GM18867 (cell line): Measurements from ENCODE around the gene FAM124B.
"Not testable (repeated sequence)": the region's sequence is repeated elsewhere in the genome, so short reads cannot be mapped to it uniquely, and the experiment has no call there.

ENCODE experiments used
- ATAC-seq: cut with Tn5 transposase; IDR thresholded peaks from one replicate; pipeline ENCODE4 v1.9.1; 2021; ENCODE audit warnings: mild to moderate bottlenecking, moderate library complexity; ENCODE audit not compliant: unreplicated experiment

Gene FAM124B

GRCh38 chr2:224413381-224413780 is 11.5 kb upstream of the FAM124B start:
- ATAC-seq: no peak

DNA sequence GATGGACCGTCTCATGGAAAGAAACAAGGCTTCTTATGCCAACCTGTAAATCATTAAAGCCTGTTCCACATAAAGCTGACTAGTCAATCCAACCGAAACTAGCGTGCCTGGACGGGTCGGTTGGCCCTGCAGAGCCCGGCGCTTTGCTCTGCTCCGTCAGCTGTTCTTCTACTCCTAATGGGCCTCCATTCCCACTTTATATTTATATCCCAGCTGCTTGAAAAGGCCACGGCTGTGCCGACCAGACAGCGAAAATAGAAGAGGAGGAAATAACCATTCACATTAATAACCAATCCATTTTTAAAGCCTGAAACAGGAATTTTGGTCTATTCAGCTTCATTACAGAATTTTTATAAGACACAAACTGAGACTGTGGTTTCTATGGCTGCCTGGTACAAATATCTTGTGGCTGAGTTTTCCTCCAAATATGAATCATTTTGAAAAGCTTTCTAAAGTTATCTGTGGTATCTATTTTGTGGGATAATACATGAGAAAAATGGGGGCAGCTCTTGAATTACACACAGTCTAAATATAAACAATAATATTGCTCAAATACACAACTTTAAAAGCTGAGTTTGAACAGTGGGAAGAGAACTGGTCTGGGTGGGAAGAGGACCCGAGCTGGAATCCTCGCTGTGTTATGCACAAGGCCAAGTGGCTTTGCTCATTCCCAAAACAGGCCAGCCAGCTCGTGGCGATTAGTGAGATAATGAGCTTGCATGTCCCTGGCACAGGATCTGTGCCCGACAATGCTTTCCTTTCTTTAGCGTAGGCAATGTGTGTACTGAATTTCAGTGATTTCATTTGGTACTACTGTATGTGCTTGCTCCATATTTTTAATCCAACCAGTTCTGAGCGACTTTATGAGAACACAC is 10.5 kb upstream of the FAM124B start:
- ATAC-seq: no peak

DNA sequence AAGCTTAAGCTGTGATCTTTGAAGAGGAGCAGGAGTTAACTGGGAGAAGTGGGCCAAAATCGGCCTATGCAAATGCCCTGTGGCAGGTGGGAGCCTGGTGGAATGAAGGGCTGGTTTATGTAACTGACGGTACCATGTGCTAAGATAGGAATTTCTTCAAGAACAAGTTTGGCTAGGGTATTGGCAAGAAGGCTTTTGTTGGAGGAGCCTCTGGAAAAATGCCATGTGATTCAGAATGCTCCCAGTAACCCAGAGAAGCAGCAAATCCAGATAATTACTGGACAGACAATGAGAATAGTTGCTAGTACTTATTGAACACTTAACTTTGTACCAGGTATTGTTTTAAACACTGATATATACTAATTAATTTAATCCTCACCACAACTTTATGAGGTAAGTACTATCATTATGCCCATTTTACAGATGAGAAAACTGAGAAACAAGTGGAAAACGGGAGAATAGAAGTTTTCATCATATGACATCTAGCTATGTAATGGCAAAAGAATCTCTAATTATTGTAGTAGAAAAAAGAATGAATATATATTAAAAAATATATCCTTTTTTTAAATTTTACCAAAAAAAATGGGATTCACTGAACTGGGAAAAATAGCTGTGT is 9.1 kb upstream of the FAM124B start:
- no peak for ATAC-seq

DNA sequence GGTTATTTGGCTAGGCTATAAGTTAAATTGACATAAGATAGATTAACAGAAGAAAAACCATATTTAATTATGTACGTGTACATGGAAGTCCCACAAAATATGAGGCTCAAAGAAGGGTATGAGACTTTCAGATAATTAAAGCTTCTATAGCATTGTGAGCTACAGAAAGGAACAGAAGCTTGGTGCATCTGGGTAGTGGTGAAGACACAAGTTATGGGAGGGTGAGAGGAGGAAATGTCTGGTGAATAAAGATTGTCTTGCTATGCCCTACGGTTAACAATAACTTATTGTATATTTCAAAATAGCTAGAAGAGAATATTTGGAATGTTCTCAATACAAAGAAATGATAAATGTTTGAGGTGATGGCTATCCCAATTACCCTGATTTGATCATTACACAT is 6.8 kb upstream of the FAM124B start:
- no peak for ATAC-seq

DNA sequence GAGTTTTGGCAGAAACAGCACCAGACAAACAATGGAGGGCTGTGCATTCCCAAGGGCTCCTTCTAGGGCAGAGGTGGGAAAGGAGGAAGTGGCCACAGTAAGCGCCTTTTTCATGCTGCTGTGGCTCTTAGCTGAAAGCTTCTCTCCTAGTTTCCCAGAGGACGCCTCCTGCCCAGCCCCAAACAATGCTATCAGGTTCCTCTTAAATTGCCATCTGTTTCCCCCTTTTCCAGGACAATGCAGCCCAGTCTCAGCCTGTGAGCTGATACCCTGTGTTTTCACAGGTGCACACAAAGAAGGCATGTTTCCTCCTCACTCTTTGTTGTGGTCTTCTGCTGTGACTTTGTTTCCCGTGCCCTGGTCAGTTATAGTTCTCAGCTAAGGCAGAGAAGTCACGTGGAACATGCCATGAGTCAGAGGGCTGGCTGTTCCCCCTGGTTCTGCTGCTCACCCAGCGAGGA is 5.4 kb upstream of the FAM124B start:
- no peak for ATAC-seq

GRCh38 chr2:224405841-224406370 is 4.0 kb upstream of the FAM124B start:
- ATAC-seq: no peak

DNA sequence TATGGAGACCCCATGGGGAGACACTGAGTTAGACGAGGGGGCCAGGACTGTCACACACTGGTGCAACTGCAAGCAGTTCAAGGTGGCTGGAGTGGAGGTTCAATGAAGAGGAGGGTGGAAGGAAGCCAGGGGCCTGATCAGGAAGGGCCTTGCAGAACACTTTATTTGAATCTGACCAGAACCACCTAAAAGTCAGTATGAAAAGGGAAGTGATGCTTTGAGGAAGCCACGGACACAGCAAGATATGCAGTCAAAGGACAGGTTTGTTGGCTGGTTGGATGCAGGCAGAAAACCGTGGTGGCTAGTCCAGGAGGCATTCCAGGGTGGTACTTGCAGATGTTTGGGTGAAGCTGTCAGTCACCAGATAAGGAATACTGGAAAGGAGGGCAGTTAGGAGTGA is 3.5 kb upstream of the FAM124B start:
- peak; percentile 83 for ATAC-seq

DNA sequence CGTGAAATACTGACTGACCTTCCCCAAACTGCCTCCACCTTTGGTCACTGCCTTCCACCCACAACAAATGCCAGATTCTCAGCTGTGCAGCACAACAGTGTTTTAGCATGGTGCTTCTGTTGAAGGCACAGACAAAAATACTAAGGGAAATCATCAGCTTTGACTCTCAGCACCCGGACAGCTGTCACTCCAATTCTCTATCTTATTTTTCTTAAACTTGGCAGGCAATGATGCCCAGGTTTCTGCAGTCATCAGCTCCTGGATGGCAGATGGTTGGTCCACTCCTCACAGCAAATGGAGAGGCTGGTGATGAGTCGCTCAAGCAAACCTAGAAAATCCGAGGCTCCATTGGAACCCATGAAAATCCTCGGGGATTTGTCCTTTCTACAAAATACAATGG is 2.9 kb upstream of the FAM124B start:
- ATAC-seq: no peak

GRCh38 chr2:224403657-224404056 is 1.8 kb upstream of the FAM124B start:
- ATAC-seq: no peak

DNA sequence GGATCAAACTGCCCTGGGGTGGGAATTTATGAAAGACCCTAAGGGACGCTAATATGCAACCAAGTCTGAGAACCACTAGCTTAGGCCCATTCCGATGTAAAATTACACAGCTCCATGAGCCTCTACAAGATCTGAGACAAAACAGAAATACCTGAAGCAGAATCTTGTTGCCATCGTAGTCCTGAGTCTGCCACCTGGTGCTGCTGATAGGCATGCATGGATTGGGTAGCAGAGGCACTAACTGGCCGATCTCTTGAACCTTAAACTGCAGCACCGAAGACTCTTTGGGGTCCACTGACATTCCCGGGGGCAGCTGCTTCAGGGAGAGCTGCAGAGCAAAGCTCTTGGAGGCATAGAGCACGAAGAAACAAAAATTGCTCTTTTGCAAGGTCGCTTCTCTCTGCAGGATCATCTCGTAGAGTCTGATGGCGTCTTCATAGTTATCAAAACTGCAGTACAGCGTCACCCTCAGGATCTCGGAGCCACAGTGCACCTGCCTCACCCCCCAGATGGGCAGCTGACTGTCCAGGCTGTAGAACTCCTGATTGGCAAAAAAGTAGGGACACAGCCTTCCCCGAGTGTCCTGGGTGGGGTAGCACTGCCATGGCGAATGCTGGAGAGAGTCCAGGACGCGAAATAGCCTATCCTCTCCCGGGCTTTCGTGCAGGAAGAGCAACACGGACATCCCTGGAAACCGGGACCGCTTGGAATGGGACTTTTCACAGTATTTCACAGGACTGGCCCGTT is 848 bp downstream of the FAM124B start:
- ATAC-seq: no peak

DNA sequence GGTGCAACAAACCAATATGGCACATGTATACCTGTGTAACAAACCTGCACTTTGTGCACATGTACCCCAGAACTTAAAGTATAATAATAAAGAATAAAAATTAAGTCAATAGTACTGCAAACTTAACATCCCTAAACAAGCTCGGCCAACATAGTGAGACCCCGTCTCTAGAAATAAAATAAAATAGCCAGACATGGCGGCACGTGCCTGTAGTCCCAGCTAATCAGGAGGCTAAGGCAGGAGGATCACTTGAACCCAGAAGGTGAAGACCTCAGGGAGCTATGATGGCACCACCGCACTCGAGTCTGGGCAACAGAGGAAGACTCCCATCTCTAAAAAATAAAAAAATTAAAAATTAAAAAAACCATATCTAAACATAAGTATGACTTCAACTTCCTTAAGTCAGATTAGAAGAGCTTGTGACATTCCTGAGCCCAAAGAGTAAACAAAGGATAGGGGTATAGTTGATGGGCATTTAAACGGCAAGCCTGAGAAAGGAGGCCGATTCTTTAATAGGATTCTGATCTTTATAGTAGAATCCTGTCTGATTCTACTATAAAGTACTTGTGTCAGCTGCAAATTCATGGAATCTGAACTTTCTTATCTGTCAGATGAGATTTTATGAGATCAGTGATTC is 1.6 kb downstream of the FAM124B start:
- no peak for ATAC-seq

DNA sequence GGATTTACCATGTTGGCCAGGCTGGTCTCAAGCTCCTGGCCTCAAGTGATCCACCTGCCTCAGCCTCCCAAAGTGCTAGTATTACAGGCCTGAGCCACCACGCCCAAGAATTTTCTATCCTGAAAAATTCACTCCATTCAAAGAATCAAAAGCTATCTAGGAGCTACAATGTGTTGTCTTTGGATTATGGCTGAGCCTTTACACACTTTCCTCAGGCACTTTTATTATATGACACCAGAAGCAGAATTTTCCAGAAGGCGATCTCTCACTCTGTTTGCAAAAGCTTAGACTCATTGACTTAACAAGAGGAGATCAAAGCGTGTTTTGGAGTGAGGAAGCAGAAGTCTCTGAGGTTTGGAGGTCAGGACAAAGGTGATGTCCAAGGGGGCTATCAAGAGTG is 3.6 kb downstream of the FAM124B start:
- ATAC-seq: no peak

GRCh38 chr2:224397100-224397499 is 4.8 kb downstream of the FAM124B start:
- not testable (repeated sequence) for ATAC-seq

- no peak for ATAC-seq
These were observed 6.1 kb downstream of the FAM124B start for GRCh38 chr2:224395620-224396390.

DNA sequence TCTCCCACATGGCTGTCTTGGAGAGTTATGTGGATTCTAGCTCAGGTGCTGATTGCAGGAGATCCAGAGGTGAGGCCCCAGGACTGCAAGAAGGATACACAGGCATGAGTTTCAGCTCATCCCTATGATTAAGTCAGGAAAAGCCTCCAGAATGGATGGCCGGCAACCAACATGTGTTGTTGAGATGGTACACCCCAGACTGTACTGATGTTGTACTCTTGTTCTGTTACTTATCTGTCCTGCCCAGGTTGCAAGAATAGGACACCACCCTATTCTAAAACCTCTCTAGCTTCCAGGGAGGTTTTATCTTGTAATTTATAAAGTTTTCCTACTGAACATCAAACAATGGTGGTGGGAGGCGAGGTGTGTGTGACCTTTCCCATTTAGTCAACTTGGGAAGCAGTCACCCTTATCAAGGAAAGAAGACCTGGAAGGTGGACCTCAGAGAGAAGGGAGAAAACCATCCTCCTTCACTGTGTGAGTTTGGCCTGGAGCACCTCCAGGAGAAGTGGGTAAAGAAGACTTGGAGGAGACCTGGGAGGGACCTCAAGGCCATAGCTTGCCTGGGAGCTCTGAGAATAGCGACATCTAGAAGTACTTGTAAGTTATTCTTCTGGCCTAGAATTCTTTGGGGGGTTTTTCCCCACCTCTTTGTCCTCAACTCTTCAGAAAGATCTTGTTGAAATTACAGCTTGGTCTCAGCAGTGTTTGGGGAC is 8.6 kb downstream of the FAM124B start:
- ATAC-seq: no peak

DNA sequence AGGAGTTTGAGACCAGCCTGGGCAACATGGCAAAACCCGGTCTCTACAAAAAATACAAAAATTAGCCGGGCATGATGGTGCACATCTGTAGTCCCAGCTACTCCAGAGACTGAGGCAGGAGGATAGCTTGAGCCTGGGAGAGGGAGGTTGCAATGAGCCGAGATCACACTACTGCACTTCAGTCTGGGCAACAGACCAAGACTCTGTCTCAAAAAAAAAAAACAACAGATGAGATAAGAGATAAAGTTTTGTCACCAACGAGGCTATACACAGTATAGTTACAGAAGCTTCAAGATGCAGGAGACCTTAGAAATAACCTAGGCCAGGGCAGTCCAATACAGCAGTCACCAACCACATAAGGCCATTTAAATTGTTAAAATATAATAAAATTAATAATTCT is 9.4 kb downstream of the FAM124B start:
- no peak for ATAC-seq

DNA sequence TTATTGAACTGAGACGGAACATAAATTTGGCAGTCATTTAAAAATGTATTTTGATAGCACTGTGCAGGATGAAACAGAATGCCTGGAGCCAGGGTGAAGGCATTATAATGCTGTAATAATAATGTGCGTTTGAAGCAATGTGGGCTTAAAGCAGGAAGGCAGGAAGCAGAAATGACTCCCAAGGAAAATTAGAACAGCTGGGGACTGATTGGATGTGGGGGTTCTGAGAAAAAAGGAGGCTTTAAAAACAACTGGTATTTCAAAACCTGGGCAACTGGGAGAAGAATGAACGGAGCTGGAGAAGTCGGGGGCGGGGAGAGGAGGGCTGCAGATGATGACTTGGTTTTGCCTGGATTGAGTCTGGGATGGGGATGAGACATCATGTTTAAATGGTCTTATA is 12.6 kb downstream of the FAM124B start:
- ATAC-seq: no peak

DNA sequence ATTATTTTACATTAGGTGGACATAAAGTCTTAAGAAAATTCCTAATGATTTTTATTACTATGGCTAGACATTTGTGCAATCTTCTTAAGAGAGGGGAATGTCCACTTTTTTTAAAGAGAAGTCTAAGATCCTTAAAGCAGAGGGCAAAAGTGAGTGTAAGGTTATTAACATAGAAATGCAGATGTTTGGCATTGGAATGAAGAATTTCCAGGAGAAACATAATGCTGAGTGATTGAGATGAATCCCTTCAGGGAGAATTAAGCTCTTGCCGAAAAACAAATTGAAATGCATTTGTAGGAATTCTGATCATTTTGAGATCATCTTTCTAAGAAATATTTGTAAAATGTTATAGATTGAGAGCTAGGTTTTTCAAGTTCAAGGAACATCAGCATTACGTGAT is 15.0 kb downstream of the FAM124B start:
- ATAC-seq: no peak

GRCh38 chr2:224382973-224383555 is 18.8 kb downstream of the FAM124B start:
- ATAC-seq: no peak
